ENCODE data around the gene STX8. TPM values are rescaled to one million over a fixed set of nuclear protein-coding genes. Genes with fewer than 3 reads are reported as not detected.
"Not testable (repeated sequence)": the region's sequence is repeated elsewhere in the genome, so short reads cannot be mapped to it uniquely, and the experiment has no call there.

The STX8 gene
- total RNA-seq, 1 donor from 2014 or later = 62.8 TPM

DNA sequence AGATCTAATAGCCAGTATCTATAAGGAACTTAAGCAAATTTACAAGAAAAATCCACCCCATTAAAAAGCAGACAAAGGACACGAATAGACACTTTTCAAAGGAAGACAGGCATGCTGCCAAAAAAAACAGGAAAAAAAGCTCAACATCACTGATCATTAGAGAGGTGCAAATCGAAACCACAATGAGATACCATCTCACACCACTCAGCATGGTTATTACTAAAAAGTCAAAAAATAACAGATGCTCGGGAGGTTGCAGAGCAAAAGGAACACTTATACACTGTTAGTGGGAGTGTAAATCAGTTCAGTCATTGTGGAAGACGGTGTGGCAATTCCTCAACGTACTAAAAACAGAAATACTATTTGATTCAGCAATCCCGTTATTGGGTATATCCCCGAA lies 9.6 kb downstream of the STX8 start:
- intact Hi-C loops (cut with DNase I) = no loop called here
- ATAC-seq (ENCODE audit: poor library complexity) = no peak
- DNase-seq = no peak

DNA sequence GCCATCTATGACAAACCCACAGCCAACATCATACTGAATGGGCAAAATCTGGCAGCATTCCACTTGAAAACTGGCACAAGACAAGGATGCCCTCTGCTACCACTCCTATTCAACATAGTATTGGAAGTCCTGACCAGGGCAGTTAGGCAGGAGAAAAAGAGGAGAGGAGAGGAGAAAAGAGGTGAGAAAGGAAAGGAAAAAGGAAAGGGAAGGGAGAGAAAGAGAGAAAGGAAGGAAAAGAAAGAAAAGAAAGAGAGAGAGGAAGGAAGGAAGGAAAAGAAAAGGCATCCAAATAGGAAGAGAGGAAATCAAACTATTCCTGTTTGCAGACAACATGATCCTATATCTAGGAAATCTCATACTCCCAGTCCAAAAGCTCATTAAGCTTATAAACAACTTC lies 11.5 kb downstream of the STX8 start:
- intact Hi-C loops (cut with DNase I) = no loop called here
- no peak for ATAC-seq (ENCODE audit: poor library complexity)

DNA sequence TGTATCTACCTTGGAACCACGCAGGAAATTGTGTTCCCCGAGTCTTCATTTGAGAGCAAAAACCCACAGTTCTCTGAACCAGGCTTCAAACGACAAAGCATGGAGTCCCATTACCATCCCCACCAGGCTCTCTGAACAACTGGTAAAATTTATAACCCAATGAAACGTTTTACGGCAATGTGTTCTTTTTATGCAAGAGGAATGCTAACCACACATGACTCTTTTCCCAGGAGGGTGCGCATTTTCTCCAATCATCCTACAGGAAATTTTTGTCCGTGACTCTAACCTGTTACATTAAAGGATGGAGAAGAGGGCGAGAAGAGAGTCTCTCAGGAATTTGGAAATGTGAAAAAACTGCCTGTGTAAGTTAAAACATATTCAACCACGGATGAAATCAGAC lies 17.8 kb downstream of the STX8 start:
- intact Hi-C loops (cut with DNase I) = no loop called here
- no peak for ATAC-seq (ENCODE audit: poor library complexity)
- DNase-seq = no peak

More for the DNA sequence above, 11.5 kb downstream of the STX8 start:
- no peak for DNase-seq

DNA sequence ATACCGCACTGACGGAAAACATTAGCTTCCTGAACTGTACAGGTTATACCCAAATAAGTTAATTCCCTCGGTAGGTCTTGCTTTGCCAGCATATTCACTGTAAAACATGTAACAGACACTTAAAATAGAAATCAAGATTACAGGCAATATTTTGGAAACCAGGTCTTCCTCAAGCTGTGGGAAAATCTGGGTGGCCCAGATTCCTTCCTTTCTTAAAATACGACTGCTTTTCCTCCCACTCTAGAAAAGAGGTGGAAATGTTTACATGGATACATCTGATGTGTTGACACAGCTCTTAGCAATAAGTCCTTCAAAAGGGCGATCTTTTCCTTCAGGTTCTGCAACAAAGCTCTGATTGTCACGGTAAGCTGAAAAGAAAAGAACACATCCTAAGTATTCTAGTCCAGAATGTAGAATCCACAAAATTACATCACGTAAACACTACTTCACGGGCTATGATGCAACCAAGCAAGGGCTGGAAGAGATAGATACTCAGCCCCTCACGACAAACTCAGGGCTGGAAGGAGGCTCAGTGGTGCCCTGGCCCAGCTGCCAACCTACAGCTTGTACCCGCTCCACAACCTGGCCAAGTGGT lies 18.4 kb downstream of the STX8 start:
- intact Hi-C loops (cut with DNase I) = no loop called here
- DNase-seq (no peak), ATAC-seq (ENCODE audit: poor library complexity) (no peak)

DNA sequence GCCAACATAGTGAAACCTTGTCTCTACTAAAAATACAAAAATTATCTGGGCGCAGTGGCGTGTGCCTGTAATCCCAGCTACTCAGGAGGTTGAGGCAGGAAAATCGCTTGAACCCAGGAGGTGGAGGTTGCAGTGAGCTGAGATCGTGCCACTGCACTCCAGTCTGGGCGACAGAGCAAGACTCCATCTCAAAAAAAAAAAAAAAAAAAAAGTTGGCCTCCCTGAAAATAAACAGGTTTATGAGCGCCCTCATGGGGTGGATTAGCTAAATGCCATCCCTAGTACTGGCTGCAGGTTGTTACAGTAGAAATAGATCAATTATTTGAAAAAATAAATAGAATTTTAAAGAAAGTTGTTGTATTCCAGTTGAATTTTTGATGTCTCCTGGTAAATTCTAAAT lies 20.9 kb downstream of the STX8 start:
- intact Hi-C loops (cut with DNase I); DNase-seq; ATAC-seq (ENCODE audit: poor library complexity): not testable (repeated sequence)

DNA sequence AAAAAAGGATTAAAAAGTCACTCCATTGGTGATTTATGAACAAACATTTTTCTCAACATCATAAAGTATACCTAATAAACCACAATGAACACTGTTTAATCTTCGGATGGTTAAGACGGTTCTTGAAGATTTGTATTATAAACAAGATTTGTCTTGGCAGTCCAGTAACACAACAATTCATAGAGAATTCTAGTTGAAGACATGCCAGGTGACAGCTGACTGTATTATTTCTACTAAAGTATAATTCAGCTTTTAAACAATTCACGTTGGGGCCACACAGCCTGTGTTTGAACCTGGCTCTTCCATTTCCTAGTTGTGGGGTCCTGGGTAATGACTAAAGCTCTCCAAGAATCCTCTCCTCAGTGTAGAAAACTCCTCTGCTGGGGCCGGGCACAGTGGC lies 22.0 kb downstream of the STX8 start:
- DNase-seq = no peak
- no peak for ATAC-seq (ENCODE audit: poor library complexity)

GRCh38 chr17:9553181-9553580 lies 22.4 kb downstream of the STX8 start:
- intact Hi-C loops (cut with DNase I) = no loop called here
- DNase-seq (no peak), ATAC-seq (ENCODE audit: poor library complexity) (no peak)

More for the DNA sequence above, 22.0 kb downstream of the STX8 start:
- intact Hi-C loops (cut with DNase I) = no loop called here

GRCh38 chr17:9549215-9549614 lies 26.4 kb downstream of the STX8 start:
- DNase-seq (no peak), ATAC-seq (ENCODE audit: poor library complexity) (no peak)
- intact Hi-C loops (cut with DNase I) = no loop called here

GRCh38 chr17:9544221-9544620 lies 31.4 kb downstream of the STX8 start:
- DNase-seq = no peak
- intact Hi-C loops (cut with DNase I) = no loop called here
- peak; percentile 45 for ATAC-seq (ENCODE audit: poor library complexity)

DNA sequence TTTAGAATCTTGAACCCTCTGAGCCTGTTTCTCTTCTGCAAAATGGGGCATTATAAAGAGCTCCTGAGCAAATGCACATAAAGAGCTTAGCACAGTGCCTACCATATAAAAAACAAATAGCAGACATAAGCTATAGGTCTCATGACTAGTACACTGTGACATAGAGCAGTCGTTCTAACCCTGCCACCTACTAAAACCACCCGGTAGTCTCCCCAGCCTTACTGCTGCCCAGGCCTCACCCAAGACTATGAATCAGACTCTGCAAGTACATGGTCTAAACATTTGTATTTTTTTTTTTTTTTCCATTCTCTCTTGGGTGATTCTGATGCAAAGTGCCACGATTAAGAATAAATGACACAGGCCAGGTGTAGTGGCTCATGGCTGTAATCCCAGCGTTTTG lies 33.9 kb downstream of the STX8 start:
- DNase-seq (no peak), ATAC-seq (ENCODE audit: poor library complexity) (no peak)
- intact Hi-C loops (cut with DNase I) = no loop called here

DNA sequence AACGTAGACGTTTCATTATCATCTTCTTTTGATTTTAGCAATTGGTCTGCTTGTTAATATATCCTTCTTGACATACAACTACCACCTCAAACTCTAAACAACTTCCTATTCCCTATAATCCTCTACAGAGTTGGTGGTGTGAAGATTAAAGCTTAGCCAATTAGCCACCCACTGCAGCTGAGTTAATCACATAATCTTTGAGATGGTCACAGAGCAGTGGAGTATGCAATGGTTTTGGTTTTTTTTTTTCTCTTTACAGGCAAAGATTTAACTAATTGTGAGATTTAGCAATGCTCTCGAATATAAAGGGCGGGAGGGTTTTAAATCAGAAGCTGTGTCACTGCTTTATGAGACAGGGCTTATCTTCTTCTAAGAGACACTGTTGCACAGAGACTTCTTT lies 37.0 kb downstream of the STX8 start:
- intact Hi-C loops (cut with DNase I) = no loop called here
- DNase-seq = no peak
- ATAC-seq (ENCODE audit: poor library complexity) = no peak

- intact Hi-C loops (cut with DNase I) = no loop called here
- ATAC-seq (ENCODE audit: poor library complexity) = no peak
- DNase-seq = no peak
Observed at GRCh38 chr17:9537177-9537776, 38.3 kb downstream of the STX8 start.

DNA sequence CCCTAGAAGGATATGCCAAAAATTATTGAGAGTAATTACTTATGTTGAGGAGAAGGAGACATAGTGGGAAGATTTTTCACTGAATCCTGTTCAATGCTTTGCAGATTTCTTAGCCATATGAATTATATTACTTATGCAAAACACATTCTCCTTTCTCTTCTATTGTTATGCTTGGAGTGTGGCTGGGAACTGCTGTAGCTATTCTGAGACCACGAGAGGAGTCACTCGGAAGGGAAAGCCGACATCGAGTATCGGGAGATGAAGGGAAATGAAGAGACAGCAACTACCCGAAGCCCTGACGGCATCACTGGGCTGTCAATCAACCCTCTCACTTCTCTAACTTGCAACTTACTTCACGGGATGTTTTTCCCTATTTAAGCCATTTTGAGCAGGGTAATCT lies 39.6 kb downstream of the STX8 start:
- ATAC-seq (ENCODE audit: poor library complexity) (no peak), DNase-seq (no peak)
- intact Hi-C loops (cut with DNase I) = no loop called here

GRCh38 chr17:9533441-9533840 lies 42.2 kb downstream of the STX8 start:
- intact Hi-C loops (cut with DNase I) = no loop called here
- DNase-seq = no peak
- no peak for ATAC-seq (ENCODE audit: poor library complexity)

GRCh38 chr17:9532715-9533114 lies 42.9 kb downstream of the STX8 start:
- intact Hi-C loops (cut with DNase I) = no loop called here
- DNase-seq (no peak), ATAC-seq (ENCODE audit: poor library complexity) (no peak)

- no peak for DNase-seq
- ATAC-seq (ENCODE audit: poor library complexity) = no peak
- intact Hi-C loops (cut with DNase I) = no loop called here
Observed at GRCh38 chr17:9531034-9531433, 44.6 kb downstream of the STX8 start.

- DNase-seq = no peak
- no peak for ATAC-seq (ENCODE audit: poor library complexity)
- intact Hi-C loops (cut with DNase I) = no loop called here
Observed at GRCh38 chr17:9529033-9529700, 46.5 kb downstream of the STX8 start.

GRCh38 chr17:9527788-9528187 lies 47.8 kb downstream of the STX8 start:
- ATAC-seq (ENCODE audit: poor library complexity) (no peak), DNase-seq (no peak)
- intact Hi-C loops (cut with DNase I) = no loop called here

- ATAC-seq (ENCODE audit: poor library complexity) = peak; percentile 78
- intact Hi-C loops (cut with DNase I) = loop anchor here (5.0 kb wide), 1 partner anchor 530 kb away; no protein-coding TSS in a partner anchor
Observed at GRCh38 chr17:9522074-9522473, 53.5 kb downstream of the STX8 start.

GRCh38 chr17:9521062-9521461 lies 54.6 kb downstream of the STX8 start:
- ATAC-seq (ENCODE audit: poor library complexity) = no peak
- DNase-seq = no peak
- intact Hi-C loops (cut with DNase I) = loop anchor here (5.0 kb wide), 1 partner anchor 529 kb away; no protein-coding TSS in a partner anchor

More at GRCh38 chr17:9522074-9522473, 53.5 kb downstream of the STX8 start:
- no peak for DNase-seq
